Kidney (tissue), 14 donors: ENCODE data around the gene ATP2A3. TPM values are rescaled to one million over a fixed set of nuclear protein-coding genes. Genes with fewer than 3 reads are reported as not detected.

ENCODE experiments used
- DNase-seq, 5 donors: peaks; one replicate each; pipeline ENCODE4 v3.0.0-alpha.2; 2013 to 2020
- FAIRE-seq: peaks from 2 replicates; lab custom pipeline; 2012; peaks lifted over from hg19 to GRCh38; lab: Jason Lieb, UNC
- H3K27ac ChIP-seq, 2 donors: one replicate each; pipeline ENCODE4 v1.7.0; 2013; ENCODE audit warnings: low read depth in 2 of 2, low read length in 2 of 2, inconsistent platforms in 1 of 2
- H3K27me3 ChIP-seq: one replicate; pipeline ENCODE4 v1.7.1; 2013; ENCODE audit warnings: low read length, inconsistent platforms; ENCODE audit not compliant: control insufficient read depth, insufficient read depth
- H3K36me3 ChIP-seq, 3 donors: one replicate each; pipeline versions ENCODE4 v1.7.0 to v1.7.1; 2013; ENCODE audit warnings: low read length in 3 of 3, control low read depth in 1 of 3, inconsistent platforms in 1 of 3; ENCODE audit not compliant: insufficient read depth in 3 of 3, control insufficient read depth in 2 of 3
- H3K4me1 ChIP-seq, 3 donors: one replicate each; pipeline versions ENCODE4 v1.7.0 to v1.7.1; 2013; ENCODE audit warnings: low read length in 3 of 3, inconsistent platforms in 1 of 3, low read depth in 1 of 3; ENCODE audit not compliant: control insufficient read depth in 2 of 3, insufficient read depth in 2 of 3
- H3K4me3 ChIP-seq, 3 donors: one replicate each; pipeline versions ENCODE4 v1.7.0 to v1.8.1; 2013; ENCODE audit warnings: low read length in 3 of 3, control low read depth in 1 of 3, inconsistent platforms in 1 of 3
- H3K9ac ChIP-seq, 3 donors: one replicate each; pipeline versions ENCODE4 v1.7.0 to v1.7.1; 2013; ENCODE audit warnings: low read length in 3 of 3, control low read depth in 1 of 3, inconsistent platforms in 1 of 3
- H3K9me3 ChIP-seq, 3 donors: one replicate each; pipeline versions ENCODE4 v1.7.0 to v1.7.1; 2013; ENCODE audit warnings: low read length in 3 of 3, control low read depth in 1 of 3, inconsistent platforms in 1 of 3; ENCODE audit not compliant: control insufficient read depth in 2 of 3, insufficient read depth in 1 of 3
- CTCF ChIP-seq: IDR thresholded peaks from 3 replicates; pipeline ENCODE4 v1.5.1; 2012; ENCODE audit warnings: mild to moderate bottlenecking, moderate library complexity, borderline replicate concordance; ENCODE audit not compliant: insufficient read depth; ENCODE audit errors: extremely low read depth
- intact Hi-C: fragments of 100-400 bp; cut with DNase I; formaldehyde crosslinking; loops from one replicate; pipeline ENCODE4 v1.11.1; 2022
- polyA plus RNA-seq: library from polyadenylated mRNA; stranded (reverse); fragments of 350-450 nt; fragmentation: Illumina TruSeq; extraction: RNeasy Lipid Tissue Mini Kit (QIAGEN cat#74804); gene quantifications from one replicate; pipeline ENCODE4 v1.2.3, GENCODE V29; 2014; ENCODE audit warnings: low read depth, low replicate concordance; ENCODE audit not compliant: insufficient read depth
- total RNA-seq: library from RNA; stranded (reverse); fragmentation: NEBNext Ultra II Directional; extraction: Animal tissue kit (Norgen Biotek cat#: 25700); gene quantifications from one replicate; pipeline ENCODE4 v1.2.1, GENCODE V29; 2021
- donor health status: control.
- donor health status: control.
- donor health status: control.
- donor health status: control.
- donor health status: control.
- donor health status: DM: yes; HTN: yes; CAD: no.
- donor health status: Normal renal cell carcinoma (clear cell type).

Gene ATP2A3
- total and polyA plus RNA-seq, 2 donors from 2014 or later: 9.4 to 52.1 TPM

- no peak for TF ChIP-seq CTCF
- H3K4me1 ChIP-seq: no peaks in the 10 kb centered on the region
- H3K27me3 ChIP-seq: no peaks in the 10 kb centered on the region
- intact Hi-C loops: no loop called here
- no peak overlapping the region for H3K4me3 ChIP-seq
- H3K9me3 ChIP-seq: no peaks in the 10 kb centered on the region
- no peak overlapping the region for H3K9ac ChIP-seq
- FAIRE-seq (no peak), DNase-seq (peak in 1 of 5 donors; percentile 56)
- no peaks in the 10 kb centered on the region for H3K36me3 ChIP-seq
- no peak overlapping the region for H3K27ac ChIP-seq
Observed at GRCh38 chr17:3903051-3903825, 61.0 kb downstream of the ATP2A3 start.

GRCh38 chr17:3900646-3901045 lies 63.6 kb downstream of the ATP2A3 start:
- Histone ChIP-seq H3K27me3 (no peaks in the 10 kb centered on the region), H3K4me1 (peaks cover 0 to 2% (median 0%) of the 10 kb centered on the region in 3 donors), H3K9me3 (no peaks in the 10 kb centered on the region), H3K27ac (no peak overlapping the region), H3K9ac (no peak overlapping the region), H3K36me3 (no peaks in the 10 kb centered on the region), H3K4me3 (no peak overlapping the region)
- FAIRE-seq (no peak), DNase-seq (no peak)
- intact Hi-C loops: no loop called here
- TF ChIP-seq CTCF: no peak

- Histone ChIP-seq H3K4me1 (peaks cover 0 to 13% (median 11%) of the 10 kb centered on the region in 3 donors), H3K4me3 (no peak overlapping the region), H3K36me3 (no peaks in the 10 kb centered on the region), H3K27me3 (no peaks in the 10 kb centered on the region), H3K27ac (no peak overlapping the region), H3K9me3 (no peaks in the 10 kb centered on the region), H3K9ac (no peak overlapping the region)
- DNase-seq (no peak), FAIRE-seq (no peak)
- intact Hi-C loops: no loop called here
- TF ChIP-seq CTCF: no peak
Observed at GRCh38 chr17:3897731-3898130, 66.5 kb downstream of the ATP2A3 start.

GRCh38 chr17:3896968-3897235 lies 67.3 kb downstream of the ATP2A3 start:
- Histone ChIP-seq H3K9me3 (no peaks in the 10 kb centered on the region), H3K9ac (no peak overlapping the region), H3K4me1 (peaks cover 0 to 14% (median 13%) of the 10 kb centered on the region in 3 donors), H3K36me3 (no peaks in the 10 kb centered on the region), H3K27ac (no peak overlapping the region), H3K4me3 (no peak overlapping the region), H3K27me3 (no peaks in the 10 kb centered on the region)
- TF ChIP-seq CTCF: no peak
- no peak for FAIRE-seq
- no peak for DNase-seq
- intact Hi-C loops: no loop called here
